GM19438 (cell line): Measurements from ENCODE around the gene XPNPEP1.
"Not testable (repeated sequence)": the region's sequence is repeated elsewhere in the genome, so short reads cannot be mapped to it uniquely, and the experiment has no call there.

Source experiments
- ATAC-seq: cut with Tn5 transposase; IDR thresholded peaks from one replicate; pipeline ENCODE4 v1.9.1; 2021; ENCODE audit warnings: low read depth; ENCODE audit not compliant: unreplicated experiment

XPNPEP1 gene

DNA sequence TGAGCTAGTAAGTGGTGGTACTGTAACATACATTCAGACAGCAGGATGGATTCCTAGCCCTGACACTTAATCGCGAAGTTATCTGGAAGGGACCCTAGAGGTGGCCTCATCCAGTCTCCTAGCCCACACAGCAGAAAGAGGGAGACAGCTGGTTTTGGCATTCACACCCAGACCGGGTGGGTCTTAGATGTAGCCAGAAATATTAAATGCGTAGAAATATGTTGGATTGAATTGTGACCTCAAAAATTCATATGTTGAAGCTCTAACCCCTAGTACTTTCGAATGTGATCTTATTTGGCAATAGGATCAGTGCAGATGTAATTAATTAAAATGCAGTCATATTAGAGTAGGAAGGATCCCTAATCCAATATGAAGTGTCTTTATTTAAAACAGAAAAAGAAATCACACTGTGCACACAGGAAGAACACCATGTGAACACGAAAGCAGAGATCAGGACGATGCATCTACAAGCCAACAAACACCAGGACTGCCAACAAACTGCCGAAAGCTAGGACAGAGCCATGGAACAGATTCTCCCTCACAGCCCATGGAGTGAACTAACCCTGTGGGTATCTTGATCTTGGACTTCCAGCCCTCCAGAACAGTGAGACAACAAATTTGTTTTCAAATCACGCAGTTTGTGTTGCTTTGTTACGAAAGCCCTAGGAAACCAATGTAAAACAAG, 2.9 kb upstream of the XPNPEP1 start:
- no peak for ATAC-seq

DNA sequence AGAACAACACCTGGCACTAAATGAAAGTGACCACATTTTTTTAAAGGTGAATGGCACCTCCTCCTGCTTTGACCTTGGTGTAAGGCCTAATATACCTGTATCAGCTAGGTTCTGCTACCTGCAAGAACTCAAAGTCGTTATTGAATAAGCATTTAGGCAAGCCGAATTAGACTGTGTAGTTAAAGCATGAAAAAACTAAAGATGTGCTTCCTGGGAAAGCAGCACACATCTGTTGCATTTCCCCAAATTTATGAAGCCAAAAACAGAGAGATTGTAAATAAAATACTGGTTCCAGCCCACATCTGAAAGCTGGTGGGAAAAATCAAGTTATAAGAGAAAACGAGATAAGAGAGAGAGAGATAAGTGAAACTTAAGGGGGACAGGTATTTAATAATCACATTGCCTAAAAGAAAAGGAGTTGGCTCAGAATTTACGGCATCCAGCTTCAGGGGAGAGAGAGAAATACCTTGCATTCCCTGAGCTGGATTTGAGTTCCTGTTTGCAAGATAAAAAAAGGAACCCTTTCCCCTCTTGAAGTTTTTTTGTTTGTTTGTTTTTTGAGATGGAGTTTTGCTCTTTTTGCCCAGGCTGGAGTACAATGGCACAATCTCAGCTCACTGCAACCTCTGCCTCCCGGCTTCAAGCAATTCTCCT, 1.8 kb upstream of the XPNPEP1 start:
- no peak for ATAC-seq

DNA sequence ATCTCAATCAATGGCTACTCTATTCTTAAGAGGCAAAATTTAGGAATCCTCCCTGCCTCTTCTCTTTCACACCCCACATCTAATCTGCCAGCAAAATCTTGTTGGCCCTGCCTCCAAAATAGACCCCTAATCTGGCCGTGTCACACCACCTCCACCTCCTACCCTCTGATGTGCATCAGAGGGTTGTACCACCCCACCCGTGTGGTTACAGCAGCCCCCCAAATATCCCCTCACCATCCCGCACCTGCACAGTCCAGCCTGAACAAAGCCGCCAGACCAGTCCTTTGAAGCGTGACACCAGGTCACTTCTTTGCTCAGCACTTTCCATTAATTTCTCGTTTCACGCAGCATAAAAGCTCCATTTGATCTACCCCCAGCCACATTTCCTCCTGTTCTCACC, 776 bp upstream of the XPNPEP1 start:
- ATAC-seq = no peak

DNA sequence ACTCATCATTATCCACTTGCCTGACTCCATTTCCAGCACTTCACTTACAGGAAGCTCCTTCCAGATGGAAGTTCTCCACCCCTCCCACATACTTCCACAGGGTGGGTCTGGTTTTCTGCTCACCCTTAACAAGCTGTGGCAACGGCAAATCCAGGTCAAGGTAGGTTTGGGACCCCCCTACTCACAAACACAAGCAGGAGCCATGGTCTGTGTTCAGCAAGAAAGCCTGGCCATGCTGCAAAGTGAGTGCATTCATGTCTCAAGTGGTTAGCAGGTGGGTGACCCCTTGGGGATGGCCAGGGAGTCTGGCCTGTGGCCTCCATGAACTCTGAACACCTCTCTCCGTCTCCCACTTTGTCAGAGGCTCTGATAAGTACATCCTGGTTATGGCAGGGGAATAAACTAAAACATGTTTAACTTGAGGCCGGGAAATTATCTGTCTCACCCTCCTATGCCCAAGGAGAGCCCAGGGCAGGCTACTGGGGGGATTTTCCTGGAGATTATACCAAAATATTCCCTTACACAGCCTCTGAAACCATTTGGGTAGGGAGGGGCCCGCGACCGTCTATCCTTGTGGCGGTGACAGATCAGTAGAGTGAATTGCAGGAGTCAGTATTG, 844 bp downstream of the XPNPEP1 start:
- ATAC-seq = no peak

DNA sequence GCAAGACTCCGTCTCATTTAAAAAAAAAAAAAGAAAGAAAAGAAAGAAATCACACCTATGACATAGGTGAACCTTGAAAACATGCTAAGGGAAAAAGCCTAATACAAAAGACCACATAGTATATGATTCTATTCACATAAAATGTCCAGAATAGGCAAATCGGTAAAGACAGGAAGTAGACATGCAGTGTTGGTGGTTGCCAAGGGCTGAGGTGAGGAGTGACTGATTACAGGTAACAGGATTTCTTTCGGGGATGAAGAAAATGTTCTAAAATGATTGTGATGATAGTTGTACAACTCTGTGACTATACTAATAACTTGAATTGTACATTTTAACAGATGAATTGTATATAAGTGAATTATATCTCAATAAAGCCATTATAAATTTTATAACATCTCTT, 3.3 kb downstream of the XPNPEP1 start:
- ATAC-seq = no peak

DNA sequence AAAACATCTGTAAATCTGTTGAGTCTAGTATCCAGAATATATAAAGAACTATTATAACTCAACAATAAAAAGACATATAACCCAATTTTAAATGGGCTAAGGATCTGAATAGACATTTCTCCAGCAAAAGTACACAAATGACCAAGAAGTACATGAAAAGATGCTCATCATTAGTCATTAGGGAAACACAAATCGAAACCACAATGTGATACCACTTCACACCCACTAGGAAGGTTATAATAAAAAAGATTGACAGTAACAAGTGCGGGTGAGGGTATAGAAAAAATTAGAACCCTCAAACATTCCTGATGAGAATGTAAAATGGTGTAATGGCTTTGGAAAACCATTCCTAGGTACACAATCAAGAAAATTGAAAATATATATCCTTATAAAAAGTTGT, 4.1 kb downstream of the XPNPEP1 start:
- ATAC-seq = no peak

DNA sequence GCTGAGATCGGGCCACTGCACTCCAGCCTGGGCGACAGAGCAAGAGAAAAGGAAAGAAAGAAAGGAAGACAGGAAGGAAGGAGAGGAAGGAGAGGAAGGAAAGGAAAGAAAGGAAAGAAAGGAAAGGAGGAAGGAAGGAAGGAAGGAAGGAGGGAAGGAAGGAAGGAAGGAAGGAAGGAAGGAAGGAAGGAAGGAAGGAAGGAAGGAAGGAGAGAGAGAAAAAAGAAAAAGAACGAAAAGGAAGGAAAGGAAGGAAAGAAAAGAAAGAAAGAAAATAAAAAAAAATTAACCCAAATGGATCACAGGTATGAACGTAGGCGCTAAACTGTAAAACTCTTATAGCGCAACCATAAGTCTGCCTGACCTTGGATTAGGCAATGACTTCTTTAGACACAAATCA, 4.6 kb downstream of the XPNPEP1 start:
- not testable (repeated sequence) for ATAC-seq

DNA sequence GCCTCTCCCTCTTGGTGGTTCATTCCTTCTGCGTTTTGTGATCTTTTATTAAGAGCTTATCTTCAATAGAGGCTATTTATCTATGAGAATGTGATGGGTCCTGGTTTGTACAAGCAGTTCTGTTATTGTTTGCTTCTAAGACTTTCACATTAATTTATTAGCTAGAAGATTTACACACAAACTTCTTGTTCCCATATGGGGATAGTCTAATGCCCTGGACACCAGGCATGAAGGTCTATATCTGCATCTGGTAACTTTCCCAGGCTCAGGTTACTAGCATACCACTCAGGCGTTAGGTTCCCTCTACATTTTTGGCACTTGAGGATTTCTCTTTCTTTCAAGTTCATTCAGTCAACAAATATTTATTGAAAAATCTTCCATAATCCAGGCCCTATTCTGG, 7.7 kb downstream of the XPNPEP1 start:
- ATAC-seq = no peak

DNA sequence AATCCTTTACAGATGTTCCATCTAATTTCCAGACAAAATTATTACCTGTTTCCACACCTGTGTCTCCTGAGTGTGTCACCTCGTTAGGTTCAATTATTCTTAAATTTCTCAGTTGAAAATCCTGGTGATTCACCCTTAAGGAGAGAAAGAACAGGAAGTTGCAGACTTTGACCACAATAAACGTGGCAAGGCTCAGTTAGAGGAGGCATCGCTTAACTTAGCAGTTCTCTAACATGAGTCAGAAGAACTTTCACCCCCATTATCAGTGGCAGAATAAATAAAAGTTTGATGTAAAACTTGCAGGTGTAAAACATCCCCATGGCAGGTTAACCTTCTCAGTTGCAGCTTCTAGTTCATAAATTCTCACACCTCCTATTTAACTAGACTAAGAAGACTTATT, 8.3 kb downstream of the XPNPEP1 start:
- no peak for ATAC-seq

DNA sequence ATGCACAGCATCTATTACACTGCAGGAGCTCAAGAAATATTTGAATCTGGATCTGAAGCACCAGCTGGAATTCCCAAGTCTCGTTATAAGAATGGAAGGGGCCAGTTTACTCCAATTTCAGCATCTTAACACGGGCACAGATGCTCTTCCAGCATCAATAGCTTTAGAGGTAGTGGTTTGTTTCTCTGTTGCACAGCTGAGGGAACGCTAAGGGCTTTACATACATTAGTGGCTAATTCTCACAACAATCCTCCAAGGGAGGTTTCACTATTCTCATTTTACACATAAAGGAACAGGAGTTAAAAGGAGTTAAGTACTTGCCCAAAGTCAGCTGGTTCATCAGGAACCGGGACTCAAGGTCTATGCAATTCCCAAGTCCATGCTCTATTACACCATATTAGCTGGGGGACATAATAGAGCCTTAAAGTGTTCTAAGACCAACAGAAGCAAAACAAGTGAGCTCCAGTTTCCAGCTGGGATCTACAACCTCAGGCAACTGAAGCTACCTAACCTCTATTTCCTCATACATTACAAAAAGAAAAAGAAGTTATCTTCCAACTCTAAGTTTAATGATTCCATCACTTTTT, 9.9 kb downstream of the XPNPEP1 start:
- no peak for ATAC-seq

DNA sequence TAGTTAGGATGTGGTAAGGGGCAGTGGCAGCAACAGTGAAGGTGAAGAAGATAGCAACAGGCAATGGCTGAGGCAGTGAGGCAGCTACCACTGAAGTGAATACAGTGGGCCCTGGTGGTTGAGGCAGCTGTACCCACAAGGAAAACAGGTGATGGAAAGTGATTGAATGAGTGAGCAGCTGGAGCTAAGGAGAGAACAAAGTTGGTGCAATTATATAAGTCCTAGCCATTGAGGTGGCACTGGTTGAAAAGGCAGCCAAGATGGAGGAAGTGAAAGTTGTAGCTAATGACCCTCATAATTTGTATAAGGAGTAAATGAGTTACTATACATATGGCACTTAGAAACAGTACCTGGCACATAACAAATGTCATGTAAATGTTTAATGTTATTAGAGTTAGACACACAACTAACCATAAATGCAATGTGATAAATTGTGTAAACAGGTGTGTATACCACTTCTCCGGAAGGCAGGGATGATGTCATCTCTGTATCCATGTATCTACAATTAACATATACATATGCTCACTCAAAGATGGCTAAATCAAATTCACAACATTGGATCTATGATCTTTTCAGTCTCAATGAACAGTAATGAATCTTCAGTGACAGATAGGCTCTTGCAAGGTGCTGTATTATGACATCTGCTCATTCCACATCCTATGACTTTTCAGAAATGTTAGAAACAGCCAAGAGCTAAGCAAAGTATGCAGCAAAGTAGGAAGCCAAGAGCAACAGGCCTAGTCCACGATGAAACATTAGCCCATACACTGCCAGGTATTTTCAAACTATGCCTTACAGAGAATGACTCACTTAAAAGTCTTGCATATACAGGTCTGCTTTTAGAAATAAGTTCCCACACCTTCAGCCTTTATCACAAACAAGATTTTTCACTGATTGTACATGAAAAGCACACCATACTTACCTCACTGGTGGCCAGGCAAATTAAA, 10.7 kb downstream of the XPNPEP1 start:
- ATAC-seq = peak; percentile 81

DNA sequence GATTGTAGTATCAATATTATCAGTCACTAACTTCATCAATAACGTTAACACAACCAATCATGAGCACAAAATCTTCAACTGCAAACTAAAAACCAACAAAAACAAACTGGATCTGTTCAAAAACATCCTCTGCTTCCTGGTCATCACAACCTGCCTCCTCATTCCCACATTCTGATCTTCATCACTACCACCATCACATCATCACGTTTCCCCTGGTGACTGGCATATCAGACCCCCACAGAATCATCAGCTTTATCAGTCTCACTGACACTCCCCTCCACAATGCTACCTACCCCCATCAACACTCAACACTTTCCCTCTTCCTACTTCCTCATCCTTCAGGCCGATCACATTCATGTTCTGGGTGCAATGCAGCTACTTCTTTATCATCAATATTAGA, 11.4 kb downstream of the XPNPEP1 start:
- ATAC-seq = no peak

DNA sequence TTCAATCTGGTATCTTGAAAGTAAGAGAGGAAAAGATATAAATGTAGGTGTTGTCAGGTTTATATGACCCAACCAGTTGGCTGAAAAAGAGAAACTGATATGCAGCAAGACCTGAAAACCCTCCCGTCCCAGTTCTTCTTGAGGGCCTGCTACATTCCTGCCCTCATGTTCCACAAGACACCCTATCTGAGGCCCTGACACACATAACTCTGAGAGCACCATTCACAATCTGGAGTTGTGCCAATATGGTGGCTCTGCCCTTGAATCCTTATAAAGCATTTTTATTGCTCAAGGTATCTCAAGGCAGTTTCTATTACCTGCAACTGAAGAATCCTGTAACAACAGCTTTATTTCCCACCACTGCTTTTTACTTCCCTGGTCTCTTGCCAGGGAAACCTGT, 17.0 kb downstream of the XPNPEP1 start:
- ATAC-seq = no peak

DNA sequence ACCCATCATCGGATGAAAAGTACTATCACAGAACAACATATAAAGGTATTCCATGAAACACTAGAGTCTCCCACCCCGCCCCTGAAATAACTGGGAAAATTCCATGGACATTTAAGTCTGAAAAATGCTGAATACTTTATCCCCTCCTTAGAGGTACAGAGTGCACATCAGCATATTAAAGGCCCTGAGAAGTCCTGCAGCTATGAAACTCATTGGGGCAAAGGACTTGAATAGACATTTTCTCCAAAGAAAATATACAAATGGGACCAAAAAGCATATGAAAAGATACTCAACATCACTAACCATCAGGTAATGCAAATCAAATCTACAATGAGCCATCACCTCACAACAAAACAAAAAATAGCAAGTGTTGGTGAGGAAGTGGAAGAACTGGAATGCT, 18.9 kb downstream of the XPNPEP1 start:
- ATAC-seq = no peak

DNA sequence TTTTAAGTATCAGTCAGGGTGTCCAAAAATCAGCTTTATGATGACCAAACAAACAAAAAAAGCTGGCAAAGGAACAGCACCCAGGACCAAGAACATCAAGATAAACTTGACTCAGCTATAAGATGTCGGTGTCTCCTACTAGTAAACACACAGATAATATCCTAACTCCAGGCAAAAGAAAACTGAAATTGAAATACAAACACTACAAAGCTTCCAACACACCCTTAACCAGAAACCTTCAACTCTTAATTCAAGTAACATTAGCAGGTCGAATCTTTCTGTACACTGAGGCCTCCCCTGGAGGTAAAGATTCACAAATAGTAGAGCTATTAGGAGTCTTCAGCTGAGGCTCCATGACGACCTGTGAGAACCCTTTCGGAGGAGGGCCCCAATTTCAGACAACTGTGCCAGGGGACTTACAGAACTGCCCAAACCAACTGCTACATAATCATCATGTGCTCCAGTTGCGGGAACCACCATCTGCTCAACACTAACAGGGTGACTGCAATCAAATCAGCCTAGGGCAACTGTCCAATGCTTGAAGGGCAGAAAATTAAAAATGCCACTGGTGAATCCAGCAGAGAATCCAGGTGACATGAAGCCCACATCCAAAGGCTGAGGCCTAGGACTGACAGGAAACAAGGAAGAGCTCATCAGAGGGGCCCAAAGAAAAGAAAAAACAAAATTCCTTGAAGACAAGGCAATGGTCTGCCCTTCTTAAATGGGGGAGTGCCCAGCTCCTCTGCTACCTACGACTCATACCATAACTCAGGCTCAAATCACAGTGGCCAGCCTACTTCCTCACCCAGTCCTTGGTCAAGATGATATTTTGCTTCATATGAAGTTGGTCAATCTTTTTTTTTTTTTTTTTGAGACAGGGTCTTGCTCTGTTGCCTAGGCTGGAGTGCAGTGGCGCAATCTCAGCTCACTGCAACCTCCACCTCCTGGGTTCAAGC, 20.0 kb downstream of the XPNPEP1 start:
- no peak for ATAC-seq

DNA sequence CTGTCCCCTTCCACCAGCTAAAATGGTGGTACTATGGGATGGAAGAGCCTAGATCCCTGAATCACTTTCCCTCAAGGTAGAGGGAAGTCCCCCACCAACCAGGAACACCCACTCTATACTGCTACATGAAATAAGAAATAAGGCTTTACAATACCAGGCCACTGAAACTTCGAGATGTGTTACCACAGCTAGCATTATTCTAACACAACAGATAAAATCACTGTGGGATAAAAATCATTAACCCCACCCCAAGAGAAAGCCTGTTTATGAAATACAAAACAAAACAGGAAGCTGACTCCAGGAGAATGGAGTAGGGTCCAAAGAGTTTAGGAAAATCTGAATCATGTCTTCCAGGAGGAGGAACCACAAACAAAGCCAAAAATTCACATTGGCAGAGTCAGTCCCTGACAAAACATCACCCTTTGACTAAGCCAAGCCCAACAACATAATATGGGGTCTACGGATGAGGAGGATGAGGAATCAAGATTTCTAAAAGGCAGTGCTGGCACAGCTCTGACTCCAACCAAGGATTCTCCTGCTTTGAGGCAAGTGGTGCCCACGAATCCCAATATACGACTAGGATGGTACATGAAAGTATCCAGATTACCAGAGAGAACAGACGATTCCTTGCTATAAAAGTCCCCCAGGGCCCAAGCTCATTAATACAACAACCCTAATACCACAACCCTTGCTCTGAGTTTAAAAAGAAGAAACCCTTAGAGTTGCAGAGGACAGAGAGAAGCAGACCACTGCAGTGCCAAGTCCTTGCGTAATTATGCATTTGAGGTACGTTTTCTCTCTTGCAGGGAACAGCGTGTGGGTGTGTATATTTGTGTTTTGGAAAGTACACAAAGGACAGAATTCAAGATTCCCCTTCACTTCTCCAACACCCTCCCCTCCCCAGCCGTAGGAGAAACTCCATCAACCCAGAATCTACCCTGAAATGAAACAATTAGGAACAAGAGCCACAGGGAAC, 23.7 kb downstream of the XPNPEP1 start:
- no peak for ATAC-seq

DNA sequence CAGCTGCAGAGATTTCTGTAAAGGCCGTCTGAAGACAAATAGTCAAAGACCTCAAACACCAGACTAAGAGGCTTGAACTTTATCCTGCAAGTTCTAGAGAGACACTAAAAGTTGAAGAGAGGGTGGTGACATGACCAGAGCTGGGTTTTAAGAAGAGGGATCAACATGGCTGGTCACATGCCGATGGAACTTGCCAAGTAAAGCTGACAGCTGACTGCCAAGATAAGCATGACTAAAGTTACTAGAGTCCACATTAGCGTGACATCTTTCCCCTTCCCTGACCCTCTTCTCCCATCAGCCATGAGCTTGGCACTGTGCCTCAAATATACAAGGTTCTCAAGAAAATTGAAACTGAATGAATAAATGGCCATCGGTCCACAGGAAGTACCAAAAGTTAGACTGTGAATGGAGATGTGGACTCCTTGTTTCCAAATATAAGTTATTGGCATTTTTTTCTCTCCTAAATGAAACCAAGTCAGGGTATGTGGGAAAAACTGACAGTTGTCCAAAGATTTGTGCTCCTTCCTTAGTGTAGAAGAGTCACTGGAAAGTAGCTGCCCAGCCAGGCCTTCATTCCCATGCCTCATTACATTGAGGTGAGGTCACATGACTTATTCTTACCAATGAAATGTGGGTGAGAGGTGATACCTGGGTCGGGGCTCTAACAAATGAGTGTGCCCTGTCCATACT, 24.5 kb downstream of the XPNPEP1 start:
- ATAC-seq = no peak

DNA sequence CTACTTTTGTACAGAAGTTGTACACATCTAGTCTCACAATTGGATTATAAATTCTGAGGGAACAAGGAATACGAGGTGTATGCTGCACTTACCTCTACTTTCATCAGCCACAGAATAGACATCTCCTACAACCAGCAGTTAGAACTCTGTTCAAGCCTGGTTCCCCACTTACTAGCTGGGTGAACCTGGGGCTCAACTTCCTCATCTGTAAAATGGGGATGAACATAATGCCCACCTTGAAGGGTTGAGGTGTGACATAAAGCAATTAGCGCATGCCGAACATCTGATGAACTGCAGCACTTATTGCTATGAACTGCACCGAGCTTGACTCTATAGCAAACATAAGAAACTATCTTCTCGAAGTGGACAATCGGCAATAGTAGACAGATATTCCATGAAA, 25.3 kb downstream of the XPNPEP1 start:
- ATAC-seq = no peak
